Measurements from ENCODE around the gene CD69. TPM values are rescaled to one million over a fixed set of nuclear protein-coding genes. Genes with fewer than 3 reads are reported as not detected.

Gene CD69
- total RNA-seq, 2 experiments from 2014 or later: 150 to 153 TPM

DNA sequence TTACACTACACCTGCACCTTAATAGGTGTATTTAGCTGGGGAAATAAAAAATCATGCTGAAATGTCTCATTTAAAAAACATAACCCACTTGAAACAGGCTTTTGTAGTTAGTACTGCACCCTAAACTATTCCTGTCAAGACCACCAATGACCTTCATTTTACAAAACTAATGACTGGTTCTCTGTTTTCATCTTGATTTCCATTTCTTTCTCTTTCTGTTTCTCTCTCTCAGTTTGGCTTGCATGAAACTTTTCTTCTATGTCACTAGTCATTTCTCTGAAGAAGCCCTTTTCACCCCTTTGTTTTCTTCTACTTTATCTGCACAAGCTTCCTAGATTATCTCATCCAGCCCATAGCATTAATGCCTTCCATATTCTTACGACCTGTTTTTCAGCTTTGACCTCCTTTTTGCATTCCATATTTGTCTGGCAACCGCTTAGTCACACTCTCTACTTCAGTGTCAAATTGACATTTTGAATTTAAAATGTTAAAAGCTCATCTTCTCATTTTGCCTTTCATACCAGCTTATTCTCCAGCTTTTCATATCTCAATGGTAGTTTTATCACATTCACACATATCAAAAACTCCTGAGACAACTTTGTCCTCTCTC lies 33.9 kb upstream of the CD69 start:
- CTCF ChIA-PET: interaction anchor here (6.9 to 10.4 kb wide), 2 partner anchors 41 to 52 kb away, joined by 88 to 537 read pairs; partner anchors contain the start of gene CD69
- intact Hi-C loops (cut with micrococcal nuclease): loop anchor here (1.0 to 10.0 kb wide), 5 partner anchors 8 to 550 kb away; partner anchors contain the start of gene CLEC2B
- Mint-ChIP-seq H3K4me1 (ENCODE audit: low read depth) (peaks cover 63% of the 10 kb centered on the region), H3K36me3 (ENCODE audit: low read depth) (no peaks in the 10 kb centered on the region), H3K27me3 (ENCODE audit: low read depth) (no peaks in the 10 kb centered on the region), H3K27ac (peak overlapping the region; percentile 98), H3K9me3 (peaks cover 2% of the 10 kb centered on the region), H3K4me3 (peak overlapping the region; percentile 77)
- DNase-seq: no peak

GRCh38 chr12:9793779-9794395 lies 33.2 kb upstream of the CD69 start:
- intact Hi-C loops (cut with micrococcal nuclease): loop anchor here (1.0 to 10.0 kb wide), 4 partner anchors 8 to 549 kb away; partner anchors contain the start of gene CLEC2B
- Mint-ChIP-seq H3K9me3 (peaks cover 2% of the 10 kb centered on the region), H3K27ac (peak overlapping the region; percentile 98), H3K4me3 (peak overlapping the region; percentile 77), H3K36me3 (ENCODE audit: low read depth) (no peaks in the 10 kb centered on the region), H3K27me3 (ENCODE audit: low read depth) (no peaks in the 10 kb centered on the region), H3K4me1 (ENCODE audit: low read depth) (peaks cover 67% of the 10 kb centered on the region)
- no peak for DNase-seq
- CTCF ChIA-PET: interaction anchor here (6.9 to 10.4 kb wide), 2 partner anchors 40 to 52 kb away, joined by 88 to 537 read pairs; partner anchors contain the start of gene CD69

DNA sequence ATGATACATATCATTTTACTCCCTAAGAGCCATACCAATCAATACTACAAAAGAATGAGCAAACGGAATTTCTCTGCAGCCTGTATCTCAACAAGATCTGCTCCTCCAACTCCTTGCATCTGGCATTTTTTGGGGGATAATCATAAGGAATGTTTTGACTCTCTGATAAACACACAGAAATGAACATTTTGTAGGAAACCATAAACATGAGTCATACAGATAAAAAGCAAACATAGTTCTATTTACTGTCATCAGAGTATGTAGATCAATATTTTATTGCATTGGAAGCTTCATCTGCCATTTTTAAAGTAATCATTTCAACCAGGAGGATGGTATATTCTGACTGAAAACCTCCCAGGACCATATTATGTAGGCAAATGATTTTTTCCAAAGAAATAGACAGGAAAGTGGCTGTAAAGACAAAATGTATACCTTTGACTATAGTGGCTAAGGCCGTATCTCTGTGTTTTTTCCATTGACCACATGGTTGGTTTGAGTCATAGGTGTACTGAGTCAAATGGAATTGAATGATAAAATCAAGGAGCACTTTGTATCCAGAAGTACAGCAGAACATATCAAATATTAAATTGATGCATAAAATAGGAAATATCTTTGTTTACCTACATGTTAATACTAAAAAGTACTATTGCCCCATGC lies 32.4 kb upstream of the CD69 start:
- Mint-ChIP-seq H3K4me1 (ENCODE audit: low read depth) (peaks cover 67% of the 10 kb centered on the region), H3K9me3 (peaks cover 2% of the 10 kb centered on the region), H3K27ac (peak overlapping the region; percentile 98), H3K4me3 (peak overlapping the region; percentile 77), H3K27me3 (ENCODE audit: low read depth) (no peaks in the 10 kb centered on the region), H3K36me3 (ENCODE audit: low read depth) (no peaks in the 10 kb centered on the region)
- intact Hi-C loops (cut with micrococcal nuclease): loop anchor here (10.0 kb wide), 1 partner anchor 548 kb away; no protein-coding TSS in a partner anchor
- CTCF ChIA-PET: interaction anchor here (0.7 to 1.3 kb wide), 6 partner anchors 9 to 50 kb away, joined by 3 to 6 read pairs (median 3); partner anchors contain the start of gene CD69
- no peak for DNase-seq

DNA sequence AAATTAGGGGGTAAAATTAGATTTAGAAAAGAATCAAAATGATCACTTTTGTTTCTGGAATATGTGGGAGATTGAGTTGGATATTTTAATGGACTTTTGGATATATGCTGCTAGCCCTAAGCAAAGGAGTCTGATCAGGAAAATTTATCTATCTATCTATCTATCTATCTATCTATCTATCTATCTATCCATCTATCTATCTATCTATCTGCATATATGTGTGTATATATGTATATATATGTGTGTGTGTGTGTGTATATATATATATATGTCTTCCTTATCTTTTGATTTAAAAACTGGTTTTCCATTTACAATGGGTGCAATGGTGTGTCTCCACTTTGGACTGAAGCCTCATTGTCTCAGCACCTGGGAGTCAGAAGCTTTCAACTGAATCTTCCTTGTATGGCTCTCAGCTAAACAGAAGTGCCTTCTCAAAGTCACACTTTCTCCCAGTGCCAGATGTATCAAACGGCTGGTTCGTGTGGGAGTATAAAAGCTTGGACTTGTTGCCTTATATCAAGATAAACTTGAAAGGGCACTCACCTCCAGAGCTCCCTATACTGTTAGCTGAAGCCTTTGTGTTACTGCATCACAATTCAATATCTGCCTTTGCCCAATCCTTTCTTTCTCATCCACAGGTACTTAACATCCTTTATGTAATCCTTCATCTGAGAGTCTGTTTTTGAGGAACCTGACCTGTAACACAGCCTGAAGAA lies 31.6 kb upstream of the CD69 start:
- intact Hi-C loops (cut with micrococcal nuclease): loop anchor here (10.0 kb wide), 1 partner anchor 548 kb away; no protein-coding TSS in a partner anchor
- Mint-ChIP-seq H3K27ac (peak overlapping the region; percentile 98), H3K4me1 (ENCODE audit: low read depth) (peaks cover 72% of the 10 kb centered on the region), H3K27me3 (ENCODE audit: low read depth) (no peaks in the 10 kb centered on the region), H3K9me3 (peaks cover 2% of the 10 kb centered on the region), H3K36me3 (ENCODE audit: low read depth) (no peaks in the 10 kb centered on the region), H3K4me3 (no peak overlapping the region)
- CTCF ChIA-PET: interaction anchor here (0.7 to 1.3 kb wide), 6 partner anchors 8 to 49 kb away, joined by 3 to 6 read pairs (median 3); partner anchors contain the start of gene CD69
- DNase-seq: no peak

GRCh38 chr12:9786726-9787717 lies 26.3 kb upstream of the CD69 start:
- no peak for DNase-seq
- Mint-ChIP-seq H3K36me3 (ENCODE audit: low read depth) (peaks cover 3% of the 10 kb centered on the region), H3K27me3 (ENCODE audit: low read depth) (no peaks in the 10 kb centered on the region), H3K4me1 (ENCODE audit: low read depth) (peaks cover 64% of the 10 kb centered on the region), H3K27ac (no peak overlapping the region), H3K4me3 (peak overlapping the region; percentile 34), H3K9me3 (peaks cover 2% of the 10 kb centered on the region)
- CTCF ChIA-PET: interaction anchor here (0.5 to 0.8 kb wide), 2 partner anchors 36 to 78 kb away, joined by 3 to 6 read pairs; no protein-coding TSS in a partner anchor
- intact Hi-C loops (cut with micrococcal nuclease): loop anchor here (1.0 kb wide), 1 partner anchor 7 kb away; no protein-coding TSS in a partner anchor

DNA sequence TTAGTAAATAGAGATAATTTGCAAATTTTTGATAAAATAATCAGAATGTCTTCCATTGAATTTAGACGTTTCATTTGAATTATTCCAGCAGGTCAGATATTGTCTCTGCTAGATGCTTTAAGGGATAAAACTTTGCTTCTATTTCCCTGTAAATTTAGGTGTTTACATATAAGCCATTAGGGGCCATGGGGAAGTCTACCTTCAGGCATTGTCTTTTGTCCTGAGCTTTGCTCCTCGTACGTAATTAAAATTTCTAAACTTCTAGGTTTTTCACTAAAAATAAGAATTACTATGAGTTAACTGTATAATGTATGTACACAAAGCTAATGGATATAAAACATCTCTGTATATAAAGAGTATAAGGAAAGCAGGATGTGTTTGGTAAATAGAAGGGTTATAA lies 24.1 kb upstream of the CD69 start:
- DNase-seq: no peak
- H3K9me3 Mint-ChIP-seq: no peaks in the 10 kb centered on the region
- peaks cover 3% of the 10 kb centered on the region for H3K36me3 Mint-ChIP-seq (ENCODE audit: low read depth)
- intact Hi-C loops (cut with micrococcal nuclease): loop anchor here (1.0 kb wide), 1 partner anchor 10 kb away; no protein-coding TSS in a partner anchor
- no peaks in the 10 kb centered on the region for H3K27me3 Mint-ChIP-seq (ENCODE audit: low read depth)
- CTCF ChIA-PET: interaction anchor here (0.8 to 1.8 kb wide), 3 partner anchors 13 to 42 kb away, joined by 3 to 10 read pairs (median 3); no protein-coding TSS in a partner anchor
- no peak overlapping the region for H3K27ac Mint-ChIP-seq
- H3K4me3 Mint-ChIP-seq: no peak overlapping the region
- peaks cover 70% of the 10 kb centered on the region for H3K4me1 Mint-ChIP-seq (ENCODE audit: low read depth)

DNA sequence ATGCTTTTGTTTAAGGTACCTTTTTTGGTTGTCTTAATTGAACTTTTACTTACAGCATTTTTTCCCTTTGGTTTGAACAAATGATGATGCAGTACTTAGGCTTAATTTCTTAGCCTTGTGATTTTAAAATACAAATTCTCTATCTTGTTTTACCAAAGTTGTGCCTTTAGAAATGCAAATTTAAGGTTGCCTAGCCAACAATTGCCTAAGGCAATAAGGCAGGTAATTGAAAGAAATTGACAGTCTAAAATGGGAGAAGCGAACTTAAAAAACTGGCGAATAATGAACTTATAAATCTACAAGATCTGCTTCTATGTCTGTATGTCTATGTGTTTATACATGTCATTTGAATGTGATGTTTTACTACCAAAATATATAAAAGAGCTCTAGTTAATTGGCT lies 23.6 kb upstream of the CD69 start:
- intact Hi-C loops (cut with micrococcal nuclease): loop anchor here (1.0 kb wide), 1 partner anchor 9 kb away; no protein-coding TSS in a partner anchor
- Mint-ChIP-seq H3K9me3 (no peaks in the 10 kb centered on the region), H3K4me1 (ENCODE audit: low read depth) (peaks cover 73% of the 10 kb centered on the region), H3K27me3 (ENCODE audit: low read depth) (no peaks in the 10 kb centered on the region), H3K27ac (no peak overlapping the region), H3K4me3 (no peak overlapping the region), H3K36me3 (ENCODE audit: low read depth) (peaks cover 3% of the 10 kb centered on the region)
- no peak for DNase-seq
- CTCF ChIA-PET: interaction anchor here (0.6 to 1.8 kb wide), 4 partner anchors 8 to 42 kb away, joined by 3 to 10 read pairs (median 3); no protein-coding TSS in a partner anchor

- H3K4me3 Mint-ChIP-seq: no peak overlapping the region
- no peaks in the 10 kb centered on the region for H3K27me3 Mint-ChIP-seq (ENCODE audit: low read depth)
- CTCF ChIA-PET: interaction anchor here (1.8 kb wide), 1 partner anchor 15 kb away, joined by 10 read pairs; no protein-coding TSS in a partner anchor
- peaks cover 3% of the 10 kb centered on the region for H3K36me3 Mint-ChIP-seq (ENCODE audit: low read depth)
- intact Hi-C loops (cut with micrococcal nuclease): no loop called here
- H3K4me1 Mint-ChIP-seq (ENCODE audit: low read depth): peaks cover 77% of the 10 kb centered on the region
- DNase-seq: no peak
- H3K27ac Mint-ChIP-seq: no peak overlapping the region
- H3K9me3 Mint-ChIP-seq: no peaks in the 10 kb centered on the region
Observed at GRCh38 chr12:9782547-9783382, 22.1 kb upstream of the CD69 start.

DNA sequence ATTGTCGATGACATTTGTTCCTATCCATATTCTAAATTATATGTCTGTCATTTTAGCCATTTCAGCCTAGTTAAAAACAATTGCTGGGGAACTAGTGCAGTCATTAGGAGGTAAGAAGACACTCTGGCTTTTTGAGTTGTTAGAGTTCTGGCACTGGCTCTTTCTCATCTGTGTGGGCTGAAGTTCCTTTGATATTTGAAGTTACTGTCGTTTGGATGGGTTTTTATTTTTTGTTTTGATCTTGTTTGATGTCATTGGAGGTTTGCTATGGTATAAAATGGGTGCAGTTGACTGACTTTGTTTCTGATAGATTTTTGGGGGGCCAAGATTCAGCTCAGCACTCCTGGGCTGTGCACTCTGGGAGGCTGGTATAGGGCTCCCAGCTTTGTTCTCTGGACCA lies 20.7 kb upstream of the CD69 start:
- Mint-ChIP-seq H3K9me3 (no peaks in the 10 kb centered on the region), H3K27ac (no peak overlapping the region), H3K4me3 (peak overlapping the region; percentile 30), H3K27me3 (ENCODE audit: low read depth) (no peaks in the 10 kb centered on the region), H3K4me1 (ENCODE audit: low read depth) (peaks cover 79% of the 10 kb centered on the region), H3K36me3 (ENCODE audit: low read depth) (peaks cover 3% of the 10 kb centered on the region)
- CTCF ChIA-PET: interaction anchor here (1.1 to 1.8 kb wide), 2 partner anchors 9 to 31 kb away, joined by 3 to 6 read pairs; no protein-coding TSS in a partner anchor
- intact Hi-C loops (cut with micrococcal nuclease): no loop called here
- DNase-seq: no peak

DNA sequence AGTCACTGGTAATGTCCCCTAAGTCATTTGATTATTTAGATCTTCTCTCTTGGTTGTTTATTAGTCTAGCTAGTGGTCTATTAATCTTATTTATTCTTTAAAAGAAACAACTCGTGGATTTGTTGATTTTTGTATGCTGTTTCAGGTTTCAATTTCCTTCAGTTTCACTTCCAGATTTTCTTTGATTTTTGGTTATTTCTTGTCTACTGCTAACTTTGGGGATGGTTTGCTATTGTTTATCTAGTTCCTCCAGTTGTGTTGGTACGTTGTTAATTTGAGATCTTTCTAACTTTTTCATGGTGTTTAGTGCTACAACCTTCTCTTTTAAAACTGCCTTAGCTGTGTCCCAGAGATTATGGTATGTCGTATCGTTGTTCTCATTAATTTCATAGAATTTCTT lies 18.5 kb upstream of the CD69 start:
- peaks cover 89% of the 10 kb centered on the region for H3K4me1 Mint-ChIP-seq (ENCODE audit: low read depth)
- no peaks in the 10 kb centered on the region for H3K27me3 Mint-ChIP-seq (ENCODE audit: low read depth)
- intact Hi-C loops (cut with micrococcal nuclease): no loop called here
- H3K4me3 Mint-ChIP-seq: no peak overlapping the region
- CTCF ChIA-PET: interaction anchor here (0.7 kb wide), 1 partner anchor 28 kb away, joined by 4 read pairs; no protein-coding TSS in a partner anchor
- H3K27ac Mint-ChIP-seq: no peak overlapping the region
- H3K9me3 Mint-ChIP-seq: no peaks in the 10 kb centered on the region
- DNase-seq: no peak
- H3K36me3 Mint-ChIP-seq (ENCODE audit: low read depth): peaks cover 3% of the 10 kb centered on the region

All from activated naive CD4-positive, alpha-beta T cell treated with anti-CD3 and anti-CD28 coated beads for 36 hours (primary cell).